K562 (cell line): ENCODE results near the gene HUNK.

ENCODE experiments used
- ARID3B ChIP-seq: fragments of 250-450 bp; sonication (Bioruptor Pico); IDR thresholded peaks from 2 replicates; pipeline ENCODE4 v1.4.0; 2020; ENCODE audit warnings: borderline replicate concordance
- BCL6 ChIP-seq: fragments of 250-450 bp; sonication (Bioruptor Pico); IDR thresholded peaks from 2 replicates; pipeline ENCODE4 v1.4.0; 2020
- CBX5 ChIP-seq: IDR thresholded peaks from 2 replicates; pipeline ENCODE4 v1.6.1; 2014; ENCODE audit warnings: low read depth, borderline replicate concordance
- CTCF ChIP-seq, 3 experiments: IDR thresholded peaks in 2 of 3; conservative IDR thresholded peaks in 1 of 3; 2 replicates each; pipeline ENCODE4 v1.5.1; 2011 to 2012; ENCODE audit warnings: low read length in 3 of 3, mild to moderate bottlenecking in 3 of 3, control low read depth in 2 of 3, improper control_type of control experiment in 1 of 3, inconsistent platforms in 1 of 3, low read depth in 1 of 3, mixed read lengths in 1 of 3, moderate library complexity in 1 of 3; ENCODE audit not compliant: insufficient read depth in 2 of 3
- ETS2 ChIP-seq: IDR thresholded peaks from 2 replicates; pipeline ENCODE4 v1.6.1; 2016; ENCODE audit warnings: borderline replicate concordance, missing genetic modification characterization, mild to moderate bottlenecking, moderate library complexity, missing compliant biosample characterization; ENCODE audit not compliant: poor library complexity, severe bottlenecking
- GABPA ChIP-seq: fragments of 200-800 bp; sonication (Bioruptor generic); conservative IDR thresholded peaks from 2 replicates; pipeline ENCODE4 v1.6.1; 2016; ENCODE audit warnings: low read depth, missing genetic modification characterization, missing compliant biosample characterization
- LARP7 ChIP-seq: fragments of 450-650 bp; IDR thresholded peaks from 2 replicates; pipeline ENCODE4 v1.6.1; 2016
- ZBTB7A ChIP-seq: IDR thresholded peaks from 2 replicates; pipeline ENCODE4 v1.6.1; 2011; ENCODE audit warnings: low read depth, mild to moderate bottlenecking, low read length, moderate library complexity, borderline replicate concordance; ENCODE audit not compliant: control insufficient read depth
- ZNF197 ChIP-seq: fragments of 200-800 bp; sonication (Bioruptor generic); IDR thresholded peaks from 2 replicates; pipeline ENCODE4 v1.6.1; 2016; ENCODE audit warnings: low read depth, missing genetic modification characterization, missing compliant biosample characterization
- ZNF311 ChIP-seq: fragments of 250-450 bp; sonication (Bioruptor Pico); IDR thresholded peaks from 2 replicates; pipeline ENCODE4 v1.4.0; 2020; ENCODE audit warnings: mild to moderate bottlenecking, moderate library complexity
- ZNF384 ChIP-seq: IDR thresholded peaks from 2 replicates; pipeline ENCODE4 v1.6.1; 2012; ENCODE audit warnings: low read depth, low read length, improper control_type of control experiment

GRCh38 chr21:31977816-31978215, 105.0 kb downstream of the HUNK start:
- TF ChIP-seq ARID3B (no peak), ZBTB7A (no peak), ZNF311 (CRISPR knock-in tag) (no peak), BCL6 (no peak), ETS2 (tag) (no peak), CBX5 (no peak), CTCF (IDR thresholded peaks at IDR 0.05 in 2 of 3, conservative IDR thresholded peaks at IDR 0.05 in 1 of 3; ENCODE audit: insufficient read depth in 2 of 3, low read depth in 1 of 3, low read length in 3 of 3) (no peak), GABPA (no peak), ZNF384 (no peak), LARP7 (no peak), ZNF197 (CRISPR knock-in tag) (no peak)
